ENCODE measurements around the gene NPB.

DNA sequence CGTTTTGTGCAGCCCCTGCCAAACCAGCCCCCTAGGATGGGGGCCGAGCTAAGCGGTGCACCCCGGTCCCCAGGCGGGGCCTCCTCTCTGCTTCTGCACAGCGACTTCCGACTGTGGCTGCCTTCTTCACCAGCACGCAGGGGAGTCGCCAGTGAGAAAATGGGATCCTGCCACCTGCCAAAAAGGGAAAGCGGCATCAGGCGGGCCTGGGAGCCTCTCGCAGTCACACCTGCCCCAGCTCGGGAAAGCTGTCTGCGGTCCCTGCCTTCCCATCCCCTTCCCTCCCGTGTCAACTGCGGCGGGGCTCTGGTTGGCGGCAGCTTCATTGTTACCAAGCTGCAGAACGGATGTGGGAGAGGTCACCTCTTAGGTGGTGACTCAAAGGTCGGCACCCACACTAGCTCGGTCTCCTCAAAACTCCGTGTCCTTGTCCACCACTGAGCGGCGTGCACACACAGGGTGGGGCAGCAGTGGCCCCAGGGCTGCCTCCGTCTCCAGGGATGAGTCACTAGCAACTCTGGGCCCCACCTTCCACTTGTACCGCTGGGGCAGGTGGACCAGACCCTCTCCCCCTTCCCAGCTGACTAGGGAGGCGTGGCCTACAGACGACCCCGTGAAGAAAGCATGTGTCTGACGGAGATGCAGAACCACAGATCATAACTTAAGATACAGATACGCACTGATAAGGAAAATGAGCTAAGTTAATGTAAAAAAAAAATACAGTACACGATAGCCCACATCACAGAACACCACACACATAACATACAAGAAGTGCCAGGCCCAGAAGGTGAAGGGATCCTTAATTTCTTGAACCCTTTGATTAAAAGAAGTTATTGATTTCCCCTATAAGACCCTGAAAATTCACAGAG, 10.6 kb downstream of the NPB start:
- no peak for TF ChIP-seq ZNF561 (tag by site-specific recombination; IDR thresholded peaks at IDR 0.05; ENCODE audit: borderline replicate concordance)
- TF ChIP-seq ZNF302 (tag by site-specific recombination; IDR thresholded peaks at IDR 0.05; ENCODE audit: low read depth) = no peak
- no peak for TF ChIP-seq CTCF (tag by site-specific recombination; IDR thresholded peaks at IDR 0.05)
- TF ChIP-seq ZNF707 (tag by site-specific recombination; IDR thresholded peaks at IDR 0.05) = no peak
- TF ChIP-seq ZNF248 (tag by site-specific recombination; IDR thresholded peaks at IDR 0.05) = no peak
- no peak for TF ChIP-seq ZNF324 (tag by site-specific recombination; IDR thresholded peaks at IDR 0.05)
- TF ChIP-seq, protein P1, sequence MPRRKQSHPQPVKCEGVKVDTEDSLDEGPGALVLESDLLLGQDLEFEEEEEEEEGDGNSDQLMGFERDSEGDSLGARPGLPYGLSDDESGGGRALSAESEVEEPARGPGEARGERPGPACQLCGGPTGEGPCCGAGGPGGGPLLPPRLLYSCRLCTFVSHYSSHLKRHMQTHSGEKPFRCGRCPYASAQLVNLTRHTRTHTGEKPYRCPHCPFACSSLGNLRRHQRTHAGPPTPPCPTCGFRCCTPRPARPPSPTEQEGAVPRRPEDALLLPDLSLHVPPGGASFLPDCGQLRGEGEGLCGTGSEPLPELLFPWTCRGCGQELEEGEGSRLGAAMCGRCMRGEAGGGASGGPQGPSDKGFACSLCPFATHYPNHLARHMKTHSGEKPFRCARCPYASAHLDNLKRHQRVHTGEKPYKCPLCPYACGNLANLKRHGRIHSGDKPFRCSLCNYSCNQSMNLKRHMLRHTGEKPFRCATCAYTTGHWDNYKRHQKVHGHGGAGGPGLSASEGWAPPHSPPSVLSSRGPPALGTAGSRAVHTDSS (tag by site-specific recombination; IDR thresholded peaks at IDR 0.05) = no peak
- TF ChIP-seq IKZF3 (tag by site-specific recombination; IDR thresholded peaks at IDR 0.05) = no peak
- TF ChIP-seq YY1 (tag by site-specific recombination; IDR thresholded peaks at IDR 0.05) = no peak
- no peak for TF ChIP-seq ZNF530 (tag by site-specific recombination; IDR thresholded peaks at IDR 0.05; ENCODE audit: low read depth)
- no peak for TF ChIP-seq ZNF777 (tag by site-specific recombination; IDR thresholded peaks at IDR 0.05; ENCODE audit: borderline replicate concordance)
- TF ChIP-seq TCF7L2 (IDR thresholded peaks at IDR 0.05; ENCODE audit: borderline replicate concordance, low read depth, low read length) = no peak
- TF ChIP-seq ZSCAN23 (tag by site-specific recombination; IDR thresholded peaks at IDR 0.05) = no peak
